Activated T-helper 2 cell treated with anti-CD3 and anti-CD28 coated beads, Interferon-gamma antibody, Interleukin-2, Interleukin-4, amounts not matched to agents 10 μg/mL and 5 μg/mL and 100 μg/mL, durations not matched to agents 14 hours and 24 hours and 36 hours (primary cell): Measurements from ENCODE around the gene RNF40. TPM values are rescaled to one million over a fixed set of nuclear protein-coding genes. Genes with fewer than 3 reads are reported as not detected.

ENCODE experiments used
- DNase-seq: peaks from one replicate; pipeline ENCODE4 v3.0.0; 2021; ENCODE audit warnings: low spot score
- H3K27ac Mint-ChIP-seq: one replicate; pipeline ENCODE4 v1.8.0; 2021; ENCODE audit warnings: mixed read lengths
- H3K27me3 Mint-ChIP-seq: one replicate; pipeline ENCODE4 v1.8.0; 2021; ENCODE audit warnings: low read depth, mixed read lengths
- H3K36me3 Mint-ChIP-seq: one replicate; pipeline ENCODE4 v1.8.0; 2021; ENCODE audit warnings: low read depth, mixed read lengths
- H3K4me1 Mint-ChIP-seq: one replicate; pipeline ENCODE4 v1.8.0; 2021; ENCODE audit warnings: low read depth, mixed read lengths
- H3K4me3 Mint-ChIP-seq: one replicate; pipeline ENCODE4 v1.8.0; 2021; ENCODE audit warnings: low read depth, mild to moderate bottlenecking, moderate library complexity, mixed read lengths
- H3K9me3 Mint-ChIP-seq: one replicate; pipeline ENCODE4 v1.8.0; 2021; ENCODE audit warnings: mixed read lengths
- intact Hi-C: fragments of 100-400 bp; cut with micrococcal nuclease; formaldehyde crosslinking; loops from one replicate; pipeline ENCODE4 v1.15.1; 2023
- total RNA-seq: library from RNA; stranded (reverse); gene quantifications from 2 replicates; pipeline ENCODE4 v1.2.3, GENCODE V29; 2022

The RNF40 gene
- total RNA-seq: 83.8 and 91.6 TPM in 2 replicates

DNA sequence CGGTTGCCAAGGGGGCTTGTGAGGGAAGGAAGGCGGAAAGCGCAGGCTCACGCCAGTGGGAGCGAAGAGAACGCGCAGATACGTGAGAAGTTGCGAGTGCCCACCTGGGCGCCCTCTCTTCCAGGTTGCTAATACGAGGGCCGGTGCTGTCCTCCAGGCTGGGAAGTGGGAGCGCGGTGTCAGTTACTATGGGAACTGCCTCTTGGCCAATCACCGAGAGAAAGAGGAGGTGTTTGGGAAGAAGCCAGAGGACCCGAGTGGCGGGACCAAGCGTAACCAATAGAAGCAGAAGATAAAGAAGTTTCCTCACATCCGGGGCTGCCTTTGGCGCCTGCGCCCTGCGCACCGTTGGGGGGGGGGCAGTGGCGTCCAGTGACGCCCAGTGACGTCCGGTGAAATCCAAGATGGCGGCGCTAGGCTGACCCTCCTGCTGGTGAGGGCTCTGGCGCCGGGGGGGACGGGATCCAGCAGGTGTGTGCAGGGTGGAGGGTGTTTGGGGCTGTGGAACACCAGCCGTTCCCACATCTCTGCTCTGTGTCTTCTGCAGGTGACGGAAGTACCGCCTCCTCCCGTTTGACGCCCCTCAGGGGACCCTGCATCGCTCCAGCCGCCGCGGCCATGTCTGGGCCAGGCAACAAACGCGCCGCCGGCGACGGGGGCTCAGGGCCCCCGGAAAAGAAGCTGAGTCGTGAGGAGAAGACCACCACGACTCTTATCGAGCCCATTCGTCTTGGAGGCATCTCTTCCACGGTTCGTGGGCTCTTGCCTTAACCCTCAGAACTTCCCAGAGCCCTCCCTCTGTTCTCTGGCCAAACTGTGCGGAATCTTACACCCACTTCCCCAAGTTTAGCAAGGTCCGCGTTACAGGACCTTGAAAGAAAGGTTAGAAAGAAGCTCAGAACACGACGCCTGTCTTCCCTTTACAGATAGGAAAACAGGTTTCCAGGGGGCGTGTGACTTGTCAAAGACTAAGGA is at the start of gene RNF40, which contains the start of gene CFAP119:
Gene RNF40 (plus strand): TSS at position 395 of the 975 bp plus-strand sequence. CDS start 224 bp downstream, at position 619.
Gene CFAP119 (minus strand): TSS at position 135 of the 975 bp plus-strand sequence. CDS start 314 bp downstream, outside the sequence.
- Mint-ChIP-seq H3K36me3 (peaks cover 44% of the 10 kb centered on the region), H3K27me3 (no peaks in the 10 kb centered on the region), H3K4me1 (peaks cover 17% of the 10 kb centered on the region), H3K27ac (peak within 1 kb of the TSS; percentile 83), H3K9me3 (no peaks in the 10 kb centered on the region), H3K4me3 (peak within 1 kb of the TSS; percentile 85)
- intact Hi-C loops: loop anchor here (1.0 to 5.0 kb wide), 4 partner anchors 14 to 195 kb away; partner anchors contain the start of genes FBXL19, PHKG2, SETD1A and SRCAP
- DNase-seq: peak; percentile 95

DNA sequence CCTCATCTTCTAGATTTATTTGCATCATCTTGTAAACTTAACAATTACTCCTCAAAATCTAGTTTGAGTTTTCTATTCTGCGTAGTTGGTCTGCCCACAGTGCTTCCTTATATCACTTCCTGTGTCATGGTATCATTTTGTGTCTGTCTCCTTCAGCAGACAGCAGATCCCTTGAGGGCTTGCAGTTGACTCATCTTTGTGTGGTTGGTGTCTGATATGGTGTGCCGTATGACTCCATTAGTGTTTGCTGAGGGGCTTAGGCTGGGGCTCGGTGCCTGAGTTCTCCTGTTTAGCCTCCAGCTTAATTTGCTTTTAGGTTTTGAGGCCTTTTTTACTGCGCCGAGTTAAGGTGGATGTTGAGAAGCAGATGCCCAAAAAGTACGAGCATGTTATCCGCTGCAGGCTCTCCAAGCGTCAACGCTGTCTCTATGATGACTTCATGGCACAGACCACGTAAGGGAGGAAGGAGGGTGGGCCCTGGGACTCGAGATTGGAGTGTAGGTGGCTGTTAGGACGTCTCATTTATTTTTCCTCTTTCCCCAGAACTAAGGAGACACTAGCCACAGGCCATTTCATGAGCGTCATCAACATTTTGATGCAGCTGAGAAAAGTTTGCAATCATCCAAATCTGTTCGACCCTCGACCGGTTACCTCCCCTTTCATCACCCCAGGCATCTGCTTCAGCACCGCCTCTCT is 46.2 kb upstream of the RNF40 start:
- H3K27me3 Mint-ChIP-seq: no peaks in the 10 kb centered on the region
- H3K4me3 Mint-ChIP-seq: peak overlapping the region; percentile 64
- H3K27ac Mint-ChIP-seq: peak overlapping the region; percentile 94
- DNase-seq: peak; percentile 20
- H3K9me3 Mint-ChIP-seq: no peaks in the 10 kb centered on the region
- peaks cover 30% of the 10 kb centered on the region for H3K4me1 Mint-ChIP-seq
- peaks cover 80% of the 10 kb centered on the region for H3K36me3 Mint-ChIP-seq
- intact Hi-C loops: no loop called here

DNA sequence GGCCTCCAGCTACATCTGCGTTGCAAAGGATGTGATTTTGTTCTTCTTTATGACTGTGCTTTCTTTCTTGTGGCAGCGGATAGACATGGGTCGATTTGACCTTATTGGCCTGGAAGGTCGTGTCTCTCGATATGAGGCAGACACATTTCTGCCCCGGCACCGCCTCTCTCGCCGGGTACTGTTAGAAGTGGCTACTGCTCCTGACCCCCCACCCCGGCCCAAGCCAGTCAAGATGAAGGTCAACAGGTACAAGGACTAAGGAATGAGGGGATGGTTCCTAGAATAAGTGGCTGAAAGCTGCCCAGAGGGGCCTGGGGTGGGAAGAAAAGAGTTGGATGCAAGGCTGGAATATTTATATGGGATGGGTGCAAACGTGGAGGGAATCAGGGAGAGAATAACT is 42.0 kb upstream of the RNF40 start:
- Mint-ChIP-seq H3K27ac (no peak overlapping the region), H3K36me3 (peaks cover 86% of the 10 kb centered on the region), H3K27me3 (no peaks in the 10 kb centered on the region), H3K4me1 (peaks cover 15% of the 10 kb centered on the region), H3K4me3 (no peak overlapping the region), H3K9me3 (no peaks in the 10 kb centered on the region)
- intact Hi-C loops: no loop called here
- no peak for DNase-seq

DNA sequence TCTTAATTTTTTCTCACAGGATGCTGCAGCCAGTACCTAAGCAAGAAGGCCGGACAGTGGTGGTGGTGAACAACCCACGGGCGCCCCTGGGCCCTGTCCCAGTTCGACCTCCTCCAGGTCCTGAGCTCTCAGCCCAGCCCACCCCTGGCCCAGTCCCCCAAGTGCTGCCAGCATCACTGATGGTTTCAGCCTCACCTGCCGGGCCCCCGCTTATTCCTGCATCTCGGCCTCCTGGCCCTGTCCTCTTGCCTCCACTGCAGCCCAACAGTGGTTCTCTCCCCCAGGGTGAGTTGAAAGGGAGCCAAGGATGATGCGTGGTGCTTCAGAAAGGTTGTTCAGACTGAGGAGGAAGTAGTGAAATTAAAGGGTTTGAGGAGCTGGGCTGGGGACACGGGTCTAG is 41.4 kb upstream of the RNF40 start:
- intact Hi-C loops: no loop called here
- peaks cover 12% of the 10 kb centered on the region for H3K4me1 Mint-ChIP-seq
- peaks cover 86% of the 10 kb centered on the region for H3K36me3 Mint-ChIP-seq
- DNase-seq: no peak
- no peak overlapping the region for H3K27ac Mint-ChIP-seq
- no peaks in the 10 kb centered on the region for H3K27me3 Mint-ChIP-seq
- H3K9me3 Mint-ChIP-seq: no peaks in the 10 kb centered on the region
- H3K4me3 Mint-ChIP-seq: no peak overlapping the region

DNA sequence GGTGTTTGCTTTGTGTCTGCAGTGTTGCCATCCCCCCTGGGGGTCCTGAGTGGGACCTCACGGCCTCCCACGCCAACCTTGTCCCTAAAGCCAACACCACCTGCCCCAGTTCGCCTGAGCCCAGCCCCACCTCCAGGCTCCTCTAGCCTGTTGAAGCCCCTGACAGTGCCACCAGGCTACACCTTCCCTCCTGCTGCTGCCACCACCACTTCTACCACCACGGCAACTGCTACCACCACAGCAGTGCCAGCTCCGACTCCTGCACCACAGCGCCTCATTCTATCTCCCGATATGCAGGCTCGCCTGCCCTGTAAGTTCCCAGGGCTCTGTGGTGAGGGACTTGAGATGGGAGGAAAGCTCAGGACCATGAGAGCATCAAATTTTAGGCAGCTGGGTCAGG is 41.0 kb upstream of the RNF40 start:
- DNase-seq: no peak
- Mint-ChIP-seq H3K36me3 (peaks cover 86% of the 10 kb centered on the region), H3K4me3 (no peak overlapping the region), H3K27me3 (no peaks in the 10 kb centered on the region), H3K27ac (no peak overlapping the region), H3K9me3 (no peaks in the 10 kb centered on the region), H3K4me1 (peaks cover 8% of the 10 kb centered on the region)
- intact Hi-C loops: no loop called here

DNA sequence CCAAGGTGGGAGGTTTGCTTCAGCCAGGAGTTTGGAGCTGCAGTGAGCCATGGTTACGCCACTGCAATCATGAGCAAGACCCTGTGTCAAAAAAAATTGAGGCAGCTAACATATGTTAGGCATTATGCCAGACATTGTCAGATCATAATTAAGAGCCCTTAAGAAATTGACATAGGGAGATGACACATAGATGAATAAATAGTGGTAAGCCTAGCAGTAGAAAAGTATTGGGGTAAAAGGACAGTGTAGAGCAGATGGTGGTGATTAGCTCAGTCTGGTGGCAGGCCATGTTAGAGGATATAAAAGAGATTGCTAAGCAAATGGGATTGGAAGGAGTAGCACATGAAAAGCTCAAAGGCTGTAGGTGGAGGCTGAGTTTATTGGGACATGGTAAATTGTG is 40.5 kb upstream of the RNF40 start:
- H3K27ac Mint-ChIP-seq: no peak overlapping the region

DNA sequence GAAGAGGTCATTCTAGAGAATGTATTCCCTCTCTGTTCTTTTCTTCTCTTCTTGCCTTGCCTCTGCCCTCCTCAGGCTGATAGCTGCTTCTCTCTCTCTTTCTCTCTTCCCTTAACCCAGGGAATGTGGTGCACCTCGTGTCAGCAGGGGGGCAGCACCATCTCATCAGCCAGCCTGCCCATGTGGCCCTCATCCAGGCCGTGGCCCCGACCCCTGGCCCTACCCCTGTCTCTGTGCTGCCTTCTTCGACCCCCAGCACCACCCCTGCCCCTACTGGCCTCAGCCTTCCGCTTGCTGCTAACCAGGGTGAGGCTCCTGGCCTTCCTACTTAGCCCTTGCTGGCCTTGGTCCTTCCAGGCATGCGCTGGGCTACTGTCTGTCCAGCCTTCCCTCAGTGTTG is 39.7 kb upstream of the RNF40 start:
- DNase-seq: no peak
- no peak overlapping the region for H3K27ac Mint-ChIP-seq
- H3K27me3 Mint-ChIP-seq: no peaks in the 10 kb centered on the region
- intact Hi-C loops: no loop called here
- H3K9me3 Mint-ChIP-seq: no peaks in the 10 kb centered on the region
- peaks cover 83% of the 10 kb centered on the region for H3K36me3 Mint-ChIP-seq
- H3K4me1 Mint-ChIP-seq: no peaks in the 10 kb centered on the region
- no peak overlapping the region for H3K4me3 Mint-ChIP-seq

More for the DNA sequence above, 40.5 kb upstream of the RNF40 start:
- Mint-ChIP-seq H3K9me3 (no peaks in the 10 kb centered on the region), H3K4me3 (no peak overlapping the region), H3K27me3 (no peaks in the 10 kb centered on the region), H3K36me3 (peaks cover 83% of the 10 kb centered on the region), H3K4me1 (peaks cover 3% of the 10 kb centered on the region)
- no peak for DNase-seq
- intact Hi-C loops: no loop called here

DNA sequence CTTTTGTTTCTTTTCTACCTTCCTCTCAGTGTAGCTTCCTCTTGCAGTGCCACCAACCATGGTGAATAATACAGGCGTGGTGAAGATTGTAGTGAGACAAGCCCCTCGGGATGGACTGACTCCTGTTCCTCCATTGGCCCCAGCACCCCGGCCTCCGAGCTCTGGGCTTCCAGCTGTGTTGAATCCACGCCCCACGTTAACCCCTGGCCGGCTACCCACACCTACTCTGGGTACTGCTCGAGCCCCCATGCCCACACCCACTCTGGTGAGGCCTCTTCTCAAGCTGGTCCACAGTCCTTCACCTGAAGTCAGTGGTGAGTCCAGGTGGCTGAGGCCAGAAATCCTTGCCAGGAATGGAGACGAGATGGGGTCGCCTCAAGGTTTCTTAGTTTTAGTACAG is 39.2 kb upstream of the RNF40 start:
- intact Hi-C loops: no loop called here
- DNase-seq: no peak
- Mint-ChIP-seq H3K4me3 (no peak overlapping the region), H3K27ac (no peak overlapping the region), H3K9me3 (no peaks in the 10 kb centered on the region), H3K36me3 (peaks cover 85% of the 10 kb centered on the region), H3K4me1 (no peaks in the 10 kb centered on the region), H3K27me3 (no peaks in the 10 kb centered on the region)

DNA sequence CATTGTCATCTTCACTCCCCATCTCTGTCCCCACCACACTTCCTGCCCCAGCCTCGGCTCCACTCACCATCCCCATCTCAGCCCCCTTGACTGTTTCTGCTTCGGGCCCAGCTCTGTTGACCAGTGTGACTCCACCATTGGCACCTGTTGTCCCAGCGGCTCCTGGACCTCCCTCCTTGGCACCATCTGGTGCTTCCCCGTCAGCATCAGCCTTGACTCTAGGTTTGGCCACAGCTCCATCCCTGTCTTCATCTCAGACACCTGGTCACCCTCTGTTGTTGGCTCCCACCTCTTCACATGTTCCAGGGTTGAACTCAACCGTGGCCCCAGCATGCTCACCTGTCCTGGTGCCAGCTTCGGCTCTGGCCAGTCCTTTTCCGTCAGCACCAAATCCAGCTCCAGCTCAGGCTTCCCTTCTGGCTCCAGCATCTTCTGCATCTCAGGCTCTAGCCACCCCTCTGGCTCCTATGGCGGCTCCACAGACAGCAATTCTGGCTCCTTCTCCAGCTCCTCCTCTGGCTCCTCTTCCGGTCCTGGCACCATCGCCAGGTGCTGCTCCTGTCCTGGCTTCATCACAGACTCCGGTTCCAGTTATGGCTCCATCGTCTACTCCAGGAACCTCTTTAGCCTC is 38.3 kb upstream of the RNF40 start:
- peak overlapping the region; percentile 39 for H3K27ac Mint-ChIP-seq
- no peaks in the 10 kb centered on the region for H3K27me3 Mint-ChIP-seq
- H3K4me3 Mint-ChIP-seq: no peak overlapping the region
- no peak for DNase-seq
- H3K9me3 Mint-ChIP-seq: no peaks in the 10 kb centered on the region
- peaks cover 1% of the 10 kb centered on the region for H3K4me1 Mint-ChIP-seq
- H3K36me3 Mint-ChIP-seq: peaks cover 87% of the 10 kb centered on the region
- intact Hi-C loops: no loop called here

DNA sequence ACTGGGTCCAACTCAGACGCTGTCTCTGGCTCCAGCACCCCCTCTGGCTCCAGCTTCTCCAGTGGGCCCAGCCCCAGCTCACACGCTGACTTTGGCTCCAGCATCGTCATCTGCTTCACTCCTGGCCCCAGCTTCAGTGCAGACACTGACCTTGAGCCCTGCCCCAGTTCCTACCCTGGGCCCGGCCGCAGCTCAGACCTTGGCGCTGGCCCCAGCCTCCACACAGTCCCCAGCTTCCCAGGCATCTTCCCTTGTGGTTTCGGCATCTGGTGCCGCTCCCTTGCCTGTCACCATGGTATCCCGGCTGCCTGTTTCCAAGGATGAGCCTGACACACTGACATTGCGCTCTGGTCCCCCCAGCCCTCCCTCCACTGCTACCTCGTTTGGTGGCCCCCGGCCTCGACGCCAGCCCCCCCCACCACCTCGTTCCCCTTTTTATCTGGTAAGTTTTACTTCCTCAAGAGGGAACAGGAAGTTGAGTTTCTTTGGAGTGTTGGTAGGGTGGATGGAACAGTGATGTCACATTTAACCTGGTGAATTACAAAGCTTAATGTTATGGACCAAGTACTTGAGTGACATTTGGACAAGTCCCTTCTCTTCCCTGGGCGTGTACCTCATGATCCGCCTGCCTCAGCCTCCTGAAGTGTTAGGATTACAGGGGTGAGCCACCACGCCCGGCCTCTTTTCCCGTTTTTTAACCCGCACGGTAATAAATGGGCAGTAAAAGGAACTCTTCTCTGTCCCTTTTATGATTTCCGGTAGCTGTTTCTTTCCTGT is 37.3 kb upstream of the RNF40 start:
- H3K27ac Mint-ChIP-seq: no peak overlapping the region
- no peak for DNase-seq
- intact Hi-C loops: no loop called here
- H3K4me1 Mint-ChIP-seq: peaks cover 1% of the 10 kb centered on the region
- peaks cover 93% of the 10 kb centered on the region for H3K36me3 Mint-ChIP-seq
- no peaks in the 10 kb centered on the region for H3K9me3 Mint-ChIP-seq
- H3K4me3 Mint-ChIP-seq: no peak overlapping the region
- no peaks in the 10 kb centered on the region for H3K27me3 Mint-ChIP-seq

DNA sequence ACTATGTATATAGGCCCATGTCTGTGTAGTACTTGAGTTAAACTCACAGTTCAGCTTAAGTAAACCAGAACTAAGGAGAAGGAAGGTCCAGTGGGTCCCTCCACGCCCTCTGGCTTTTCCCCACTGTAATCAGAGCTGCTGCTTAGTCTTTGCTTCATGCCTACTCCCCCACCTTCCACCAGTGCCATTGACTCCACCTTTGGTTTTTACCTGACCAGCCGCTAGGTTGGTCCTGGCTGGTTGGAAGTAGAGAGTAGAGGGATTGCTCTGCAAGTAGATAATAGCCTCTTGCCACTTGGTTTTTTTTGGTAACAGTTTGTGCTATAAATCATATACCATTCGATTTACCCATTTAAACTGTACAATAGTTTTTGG is 36.7 kb upstream of the RNF40 start:
- Mint-ChIP-seq H3K27me3 (no peaks in the 10 kb centered on the region), H3K4me3 (no peak overlapping the region), H3K27ac (no peak overlapping the region), H3K9me3 (no peaks in the 10 kb centered on the region), H3K36me3 (peaks cover 93% of the 10 kb centered on the region), H3K4me1 (peaks cover 1% of the 10 kb centered on the region)
- intact Hi-C loops: no loop called here
- DNase-seq: no peak

DNA sequence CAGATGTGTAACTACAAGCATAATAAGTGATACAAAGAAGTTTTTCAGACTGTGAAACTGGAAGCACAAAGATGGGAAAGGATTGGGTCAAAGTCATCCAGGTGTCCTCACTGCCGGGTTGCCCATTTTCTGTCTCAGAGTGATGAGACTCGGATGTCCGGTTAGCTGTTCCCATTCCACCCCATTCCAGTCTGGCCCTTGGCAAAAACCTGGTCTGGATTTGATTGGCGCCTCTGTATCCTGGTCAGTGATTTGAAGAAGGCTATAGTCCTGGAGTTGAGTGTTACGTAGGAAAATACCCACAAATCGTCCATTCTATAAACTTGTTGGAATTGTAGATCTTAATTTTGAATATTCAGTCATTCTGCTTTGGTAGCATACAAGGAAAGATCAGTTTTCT is 33.8 kb upstream of the RNF40 start:
- Mint-ChIP-seq H3K9me3 (no peaks in the 10 kb centered on the region), H3K4me1 (peaks cover 5% of the 10 kb centered on the region), H3K27me3 (no peaks in the 10 kb centered on the region), H3K4me3 (no peak overlapping the region), H3K27ac (no peak overlapping the region), H3K36me3 (peaks cover 86% of the 10 kb centered on the region)
- no peak for DNase-seq
- intact Hi-C loops: no loop called here
